Superior temporal gyrus (tissue), 1 donor: ENCODE results near the gene APEX1.
A peak's percentile ranks its signal among the peaks of the same experiment; 100 is the strongest.

Experiments
- DNase-seq: peaks from one replicate; pipeline ENCODE4 v3.0.0-alpha.2; 2016; ENCODE audit errors: extremely low spot score

The APEX1 gene

GRCh38 chr14:20454516-20455354 is at the start of gene APEX1, which contains the start of gene OSGEP:
APEX1 (plus strand) TSS chr14:20455226; CDS start chr14:20455646, 420 bp downstream.
OSGEP (minus strand) TSS chr14:20454812; CDS start chr14:20454683, 129 bp downstream.
- DNase-seq = peak; percentile 100

- DNase-seq = no peak
These were observed 45.8 kb upstream of the APEX1 start for GRCh38 chr14:20409226-20409625.

- peak; percentile 37 for DNase-seq
These were observed 42.6 kb upstream of the APEX1 start for GRCh38 chr14:20412411-20412810.

- DNase-seq = peak; percentile 72
These were observed 41.9 kb upstream of the APEX1 start, which contains the start of gene TEP1 for GRCh38 chr14:20412876-20413743. TEP1 (minus strand) TSS chr14:20413501; CDS start chr14:20408439, 5,062 bp downstream.

- DNase-seq = peak; percentile 55
These were observed 41.3 kb upstream of the APEX1 start for GRCh38 chr14:20413744-20414082.

GRCh38 chr14:20415782-20416206 is 39.2 kb upstream of the APEX1 start:
- peak; percentile 83 for DNase-seq

- DNase-seq = no peak
These were observed 38.8 kb upstream of the APEX1 start for GRCh38 chr14:20416223-20416622.

- no peak for DNase-seq
These were observed 37.5 kb upstream of the APEX1 start for GRCh38 chr14:20417250-20418186.

- DNase-seq = no peak
These were observed 36.5 kb upstream of the APEX1 start for GRCh38 chr14:20418501-20418909.

- no peak for DNase-seq
These were observed 35.6 kb upstream of the APEX1 start for GRCh38 chr14:20419419-20419818.

- DNase-seq = no peak
These were observed 33.8 kb upstream of the APEX1 start for GRCh38 chr14:20421267-20421666.

GRCh38 chr14:20422886-20423285 is 32.1 kb upstream of the APEX1 start:
- no peak for DNase-seq

GRCh38 chr14:20424851-20425250 is 30.2 kb upstream of the APEX1 start:
- no peak for DNase-seq

- DNase-seq = no peak
These were observed 27.6 kb upstream of the APEX1 start for GRCh38 chr14:20427231-20428009.

GRCh38 chr14:20428010-20428365 is 27.0 kb upstream of the APEX1 start:
- no peak for DNase-seq

- DNase-seq = no peak
These were observed 26.2 kb upstream of the APEX1 start for GRCh38 chr14:20428802-20429201.

GRCh38 chr14:20429801-20430669 is 25.0 kb upstream of the APEX1 start:
- no peak for DNase-seq

- DNase-seq = peak; percentile 78
These were observed 20.1 kb upstream of the APEX1 start for GRCh38 chr14:20434701-20435581.
